Panc1 (cell line): ENCODE measurements around the gene COA7. TPM values are rescaled to one million over a fixed set of nuclear protein-coding genes. Genes with fewer than 3 reads are reported as not detected.

Experiments
- ATAC-seq: fragments of 200-7000 bp; cut with Tn5 transposase; 2 replicates; pipeline ENCODE4 v1.9.1; 2020; ENCODE audit warnings: mild to moderate bottlenecking, moderate library complexity
- BruUV-seq: library from RNA; stranded (reverse); fragments of 400-500 nt; replicated peaks from 2 replicates; lab custom pipeline; 2021; lab: Mats Ljungman, UMichigan
- CTCF ChIA-PET: fragments of 300-600 bp; sonication (Branson Sonifier 250); formaldehyde crosslinking; loops from one replicate; lab custom pipeline; 2022; ENCODE audit warnings: antibody characterized with exemption; lab: Charles Lee
- POLR2A ChIA-PET: fragments of 300-600 bp; sonication (Branson Sonifier 250); formaldehyde crosslinking; loops from one replicate; lab custom pipeline; 2022; ENCODE audit warnings: antibody characterized with exemption; lab: Charles Lee
- DNase-seq: peaks from one replicate; pipeline ENCODE4 v3.0.0-alpha.2; 2010; ENCODE audit warnings: low read depth, low spot score
- H3K27ac ChIP-seq: 2 replicates; pipeline ENCODE4 v1.5.1; 2011; ENCODE audit warnings: mild to moderate bottlenecking, low read length, inconsistent platforms
- H3K27me3 ChIP-seq: fragments of 200-500 bp; sonication (Bioruptor generic); 2 replicates; pipeline ENCODE4 v1.6.0; 2014; ENCODE audit warnings: low read length, inconsistent platforms; ENCODE audit not compliant: control insufficient read depth, insufficient read depth
- H3K36me3 ChIP-seq: fragments of 200-500 bp; sonication (Bioruptor generic); 2 replicates; pipeline ENCODE4 v1.5.1; 2014; ENCODE audit warnings: inconsistent platforms, mild to moderate bottlenecking, low read length, moderate library complexity; ENCODE audit not compliant: control insufficient read depth, insufficient read depth
- H3K4me1 ChIP-seq: 2 replicates; pipeline ENCODE4 v1.5.1; 2011; ENCODE audit warnings: inconsistent platforms, mild to moderate bottlenecking, low read length, moderate library complexity; ENCODE audit not compliant: control insufficient read depth, insufficient read depth
- H3K4me3 ChIP-seq, 2 experiments: 2 replicates each; pipeline ENCODE4 v1.5.1; 2011 to 2012; ENCODE audit warnings: low read depth in 2 of 2, low read length in 2 of 2, mild to moderate bottlenecking in 2 of 2, inconsistent platforms in 1 of 2, moderate library complexity in 1 of 2
- H3K9me3 ChIP-seq: fragments of 200-500 bp; sonication (Bioruptor generic); 2 replicates; pipeline ENCODE4 v1.5.1; 2014; ENCODE audit warnings: low read depth, mild to moderate bottlenecking, inconsistent platforms, low read length, moderate library complexity; ENCODE audit not compliant: control insufficient read depth, insufficient read depth
- CTCF ChIP-seq: fragments of 450-650 bp; IDR thresholded peaks from 2 replicates; pipeline ENCODE4 v1.5.1; 2017; ENCODE audit warnings: mild to moderate bottlenecking
- POLR2AphosphoS5 ChIP-seq: IDR thresholded peaks from 2 replicates; pipeline ENCODE4 v1.6.1; 2012; ENCODE audit warnings: mild to moderate bottlenecking, low read depth, low read length, moderate library complexity
- SIN3A ChIP-seq: IDR thresholded peaks from 2 replicates; pipeline ENCODE4 v1.6.1; 2012; ENCODE audit warnings: low read depth, mild to moderate bottlenecking, low read length, moderate library complexity, borderline replicate concordance; ENCODE audit not compliant: insufficient read depth
- TCF7L2 ChIP-seq: IDR thresholded peaks from 2 replicates; pipeline ENCODE4 v1.6.1; 2011; ENCODE audit warnings: mild to moderate bottlenecking, low read depth, low read length, inconsistent platforms
- in situ Hi-C: cut with HindIII; loops from 2 replicates; pipeline ENCODE4 v1.10.0; 2016; ENCODE audit warnings: low sequenced_read_pairs, low pct_unique_long_range_greater_than_20kb
- intact Hi-C: fragments of 100-400 bp; cut with micrococcal nuclease; formaldehyde crosslinking; loops from one replicate; pipeline ENCODE4 v1.10.0; 2022; ENCODE audit not compliant: unreplicated experiment
- total RNA-seq: library from RNA; stranded (reverse); gene quantifications from one replicate; pipeline ENCODE4 v1.2.1, GENCODE V29; 2021; ENCODE audit not compliant: unreplicated experiment
- TF ChIP-seq, protein P1 (sequence below), 2 experiments: IDR thresholded peaks; 2 replicates each; pipeline ENCODE4 v1.6.1; 2011 to 2012; ENCODE audit warnings: low read depth in 2 of 2, control low read depth in 1 of 2, low read length in 1 of 2, mild to moderate bottlenecking in 1 of 2, moderate library complexity in 1 of 2; ENCODE audit not compliant: insufficient read depth in 1 of 2

Gene COA7
- total RNA-seq, 1 experiment from 2014 or later, result 44.9 TPM

DNA sequence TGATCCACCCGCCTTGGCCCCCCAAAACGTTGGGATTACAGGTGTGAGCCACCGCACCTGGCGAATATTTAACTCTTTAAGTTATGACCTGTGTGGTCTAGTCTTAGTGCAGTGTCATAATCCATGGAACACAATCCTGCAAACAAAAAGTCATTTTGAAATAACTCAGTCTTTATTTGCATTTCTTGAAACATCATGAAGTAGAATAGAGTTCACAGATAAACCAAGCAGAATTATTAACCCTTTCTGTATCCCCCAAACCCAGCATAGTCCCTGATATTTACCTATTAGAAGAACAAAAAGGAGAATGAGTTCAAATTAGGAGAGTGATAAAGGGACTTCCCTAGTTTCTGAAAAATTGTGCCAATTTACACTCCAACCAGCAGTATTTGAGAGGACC is 48.0 kb upstream of the COA7 start:
- intact Hi-C loops (no loop called here), in situ Hi-C loops (no loop called here)
- Histone ChIP-seq H3K27ac (no peak overlapping the region), H3K4me1 (peaks cover under 1% of the 10 kb centered on the region; the same call in 1 of the 2 replicates), H3K4me3 (no peak overlapping the region), H3K36me3 (no peaks in the 10 kb centered on the region), H3K27me3 (no peaks in the 10 kb centered on the region), H3K9me3 (no peaks in the 10 kb centered on the region)
- no TSS peak for BruUV-seq
- ChIA-PET CTCF (no interaction called here), POLR2A (no interaction called here)
- TF ChIP-seq POLR2AphosphoS5, result no peak
- TF ChIP-seq CTCF, result no peak
- no peak for TF ChIP-seq SIN3A
- TF ChIP-seq TCF7L2, result no peak
- TF ChIP-seq, protein P1, sequence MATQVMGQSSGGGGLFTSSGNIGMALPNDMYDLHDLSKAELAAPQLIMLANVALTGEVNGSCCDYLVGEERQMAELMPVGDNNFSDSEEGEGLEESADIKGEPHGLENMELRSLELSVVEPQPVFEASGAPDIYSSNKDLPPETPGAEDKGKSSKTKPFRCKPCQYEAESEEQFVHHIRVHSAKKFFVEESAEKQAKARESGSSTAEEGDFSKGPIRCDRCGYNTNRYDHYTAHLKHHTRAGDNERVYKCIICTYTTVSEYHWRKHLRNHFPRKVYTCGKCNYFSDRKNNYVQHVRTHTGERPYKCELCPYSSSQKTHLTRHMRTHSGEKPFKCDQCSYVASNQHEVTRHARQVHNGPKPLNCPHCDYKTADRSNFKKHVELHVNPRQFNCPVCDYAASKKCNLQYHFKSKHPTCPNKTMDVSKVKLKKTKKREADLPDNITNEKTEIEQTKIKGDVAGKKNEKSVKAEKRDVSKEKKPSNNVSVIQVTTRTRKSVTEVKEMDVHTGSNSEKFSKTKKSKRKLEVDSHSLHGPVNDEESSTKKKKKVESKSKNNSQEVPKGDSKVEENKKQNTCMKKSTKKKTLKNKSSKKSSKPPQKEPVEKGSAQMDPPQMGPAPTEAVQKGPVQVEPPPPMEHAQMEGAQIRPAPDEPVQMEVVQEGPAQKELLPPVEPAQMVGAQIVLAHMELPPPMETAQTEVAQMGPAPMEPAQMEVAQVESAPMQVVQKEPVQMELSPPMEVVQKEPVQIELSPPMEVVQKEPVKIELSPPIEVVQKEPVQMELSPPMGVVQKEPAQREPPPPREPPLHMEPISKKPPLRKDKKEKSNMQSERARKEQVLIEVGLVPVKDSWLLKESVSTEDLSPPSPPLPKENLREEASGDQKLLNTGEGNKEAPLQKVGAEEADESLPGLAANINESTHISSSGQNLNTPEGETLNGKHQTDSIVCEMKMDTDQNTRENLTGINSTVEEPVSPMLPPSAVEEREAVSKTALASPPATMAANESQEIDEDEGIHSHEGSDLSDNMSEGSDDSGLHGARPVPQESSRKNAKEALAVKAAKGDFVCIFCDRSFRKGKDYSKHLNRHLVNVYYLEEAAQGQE (IDR thresholded peaks at IDR 0.05; ENCODE audit: insufficient read depth in 1 of 2, low read depth in 2 of 2, low read length in 1 of 2), result no peak
- no peak for DNase-seq
- ATAC-seq, result no peak

DNA sequence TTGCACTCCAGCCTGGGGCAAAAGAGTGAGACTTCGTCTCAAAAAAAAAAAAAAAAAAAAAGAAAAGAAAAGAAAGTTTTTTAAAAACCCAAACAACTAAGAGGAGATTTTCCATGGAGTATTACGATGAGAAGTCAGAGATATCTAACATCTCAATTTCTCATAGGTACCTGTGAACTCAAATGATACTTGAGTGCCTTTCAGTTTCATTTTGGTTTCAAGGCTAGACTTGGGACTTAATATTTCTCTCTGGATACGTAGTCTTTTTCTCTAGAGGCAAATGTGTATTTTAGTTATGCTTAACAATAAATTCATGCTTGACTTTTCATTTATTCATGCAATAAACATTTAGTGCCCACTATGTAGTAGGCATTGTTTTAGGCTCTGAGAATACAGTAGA is 43.1 kb upstream of the COA7 start:
- intact Hi-C loops, result no loop called here
- no peak for TF ChIP-seq TCF7L2
- no peak for TF ChIP-seq CTCF
- no peak for TF ChIP-seq SIN3A
- no peak for TF ChIP-seq POLR2AphosphoS5
- TF ChIP-seq, protein P1 (IDR thresholded peaks at IDR 0.05; ENCODE audit: insufficient read depth in 1 of 2, low read depth in 2 of 2, low read length in 1 of 2), result no peak
- no TSS peak for BruUV-seq

More for the DNA sequence above, 43.1 kb upstream of the COA7 start:
- ATAC-seq (no peak), DNase-seq (no peak)
- Histone ChIP-seq H3K4me1 (peaks cover 3% of the 10 kb centered on the region; the same call in 1 of the 2 replicates), H3K4me3 (no peak overlapping the region), H3K27ac (no peak overlapping the region), H3K36me3 (no peaks in the 10 kb centered on the region), H3K27me3 (no peaks in the 10 kb centered on the region), H3K9me3 (no peaks in the 10 kb centered on the region)
- CTCF ChIA-PET, result no interaction called here
- POLR2A ChIA-PET, result no interaction called here
- in situ Hi-C loops, result no loop called here
